Smooth muscle cell (in vitro differentiated cells): ENCODE data around the gene DOCK3. TPM values are rescaled to one million over a fixed set of nuclear protein-coding genes. Genes with fewer than 3 reads are reported as not detected.
"Not testable (repeated sequence)": the region's sequence is repeated elsewhere in the genome, so short reads cannot be mapped to it uniquely, and the experiment has no call there.

Source experiments
- DNase-seq: peaks from one replicate; lab custom pipeline; 2025; ENCODE audit not compliant: unreplicated experiment; lab: John Stamatoyannopoulos, UW
- H2AFZ ChIP-seq: fragments of 200-600 bp; sonication (generic); 2 replicates; pipeline ENCODE4 v1.6.0; 2016; ENCODE audit warnings: antibody characterized with exemption, low read depth, mild to moderate bottlenecking
- H3F3A ChIP-seq: fragments of 200-600 bp; sonication (generic); 2 replicates; pipeline ENCODE4 v1.6.0; 2017; ENCODE audit warnings: antibody characterized with exemption, low read depth
- H3K27ac ChIP-seq: fragments of 200-600 bp; sonication (generic); 2 replicates; pipeline ENCODE4 v1.5.1; 2016; ENCODE audit warnings: low read depth, mild to moderate bottlenecking
- H3K27me3 ChIP-seq: fragments of 200-600 bp; sonication (generic); 2 replicates; pipeline ENCODE4 v1.6.1; 2016; ENCODE audit warnings: low read depth, mild to moderate bottlenecking
- H3K36me3 ChIP-seq: fragments of 200-600 bp; sonication (generic); 2 replicates; pipeline ENCODE4 v1.5.1; 2016; ENCODE audit warnings: low read depth
- H3K4me1 ChIP-seq: fragments of 200-600 bp; sonication (generic); 2 replicates; pipeline ENCODE4 v1.5.1; 2016; ENCODE audit warnings: low read depth
- H3K4me2 ChIP-seq: fragments of 200-600 bp; sonication (generic); 2 replicates; pipeline ENCODE4 v1.6.0; 2016; ENCODE audit warnings: mild to moderate bottlenecking
- H3K4me3 ChIP-seq: fragments of 200-600 bp; sonication (generic); 2 replicates; pipeline ENCODE4 v1.5.1; 2016; ENCODE audit warnings: mild to moderate bottlenecking
- H3K79me2 ChIP-seq: fragments of 200-600 bp; sonication (generic); 2 replicates; pipeline ENCODE4 v1.6.0; 2016; ENCODE audit warnings: low read depth, mild to moderate bottlenecking
- H3K9ac ChIP-seq: fragments of 200-600 bp; sonication (generic); 2 replicates; pipeline ENCODE4 v1.6.0; 2016; ENCODE audit warnings: low read depth
- H3K9me3 ChIP-seq: fragments of 200-600 bp; sonication (generic); replicated peaks from 2 replicates; pipeline ENCODE4 v1.5.1; 2016; ENCODE audit warnings: low read depth
- H4K20me1 ChIP-seq: fragments of 200-600 bp; sonication (generic); 2 replicates; pipeline ENCODE4 v1.6.0; 2016; ENCODE audit warnings: low read depth
- WGBS: methylation state at CpG from one replicate; pipeline ENCODE4 v1.1.7; 2016; ENCODE audit warnings: low lambda C conversion rate; 5-methylcytosine and 5-hydroxymethylcytosine counted together
- polyA plus RNA-seq: library from polyadenylated mRNA; unstranded; fragments of >200 nt; fragmentation: Nextera tagmentation; extraction: Ambion mirVana; gene quantifications from 2 replicates; pipeline ENCODE4 v1.2.1, GENCODE V29; 2016
- total RNA-seq: library from RNA; depleted of rRNA; stranded (reverse); fragments of >200 nt; gene quantifications from 2 replicates; pipeline ENCODE4 v1.2.3, GENCODE V29; 2014
- TF ChIP-seq, protein P1 (sequence below): fragments of 200-600 bp; sonication (generic); IDR thresholded peaks from 2 replicates; pipeline ENCODE4 v1.5.1; 2017; ENCODE audit warnings: borderline replicate concordance, mild to moderate bottlenecking, antibody characterized with exemption; ENCODE audit not compliant: insufficient read depth, poor library complexity, severe bottlenecking

The DOCK3 gene
- total and polyA plus RNA-seq, 2 experiments from 2014 or later, result 0.29 to 2.2 TPM

DNA sequence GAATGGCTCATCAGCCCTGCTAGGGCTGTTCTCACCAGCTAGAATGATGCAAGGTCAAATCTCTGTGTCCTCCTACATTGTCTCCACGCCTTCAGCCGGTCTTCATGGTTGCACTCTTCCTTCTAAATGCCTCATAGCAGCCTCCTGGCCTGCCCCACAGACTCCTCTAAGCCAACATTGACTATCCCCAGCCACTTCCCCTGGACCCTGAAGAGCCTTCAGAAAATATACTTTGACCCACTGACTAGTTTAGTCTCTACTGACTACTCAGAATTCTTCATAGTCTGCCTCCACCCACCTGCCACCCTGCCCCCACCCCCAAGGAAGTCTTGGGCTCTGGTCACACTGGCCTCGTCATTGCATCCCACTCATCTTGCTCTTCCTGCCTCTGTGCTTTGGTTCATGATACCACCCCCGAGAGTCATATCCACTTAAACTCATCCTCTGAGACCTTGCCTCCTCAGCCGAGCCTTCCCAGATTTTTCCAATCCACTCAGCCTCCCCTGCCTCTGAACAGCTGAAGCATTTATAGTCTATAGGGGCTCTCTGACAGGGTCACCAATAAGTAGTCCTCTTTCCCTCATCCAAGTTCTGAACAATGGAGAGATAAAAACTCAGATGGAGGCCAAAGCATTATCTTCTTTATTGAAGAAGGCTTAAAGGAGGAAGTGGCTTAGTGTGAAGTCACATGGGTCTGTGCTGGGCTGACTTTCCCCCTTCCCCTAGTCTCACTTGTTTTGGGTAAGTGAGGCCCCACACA, 9.5 kb upstream of the DOCK3 start:
- no peaks in the 10 kb centered on the region for H3K36me3 ChIP-seq
- no peak overlapping the region for H2AFZ ChIP-seq
- no peak overlapping the region for H3K27ac ChIP-seq
- H3K9ac ChIP-seq, result no peak overlapping the region
- no peaks in the 10 kb centered on the region for H3K27me3 ChIP-seq
- H4K20me1 ChIP-seq, result no peaks in the 10 kb centered on the region
- no peaks in the 10 kb centered on the region for H3F3A ChIP-seq
- TF ChIP-seq, protein P1, sequence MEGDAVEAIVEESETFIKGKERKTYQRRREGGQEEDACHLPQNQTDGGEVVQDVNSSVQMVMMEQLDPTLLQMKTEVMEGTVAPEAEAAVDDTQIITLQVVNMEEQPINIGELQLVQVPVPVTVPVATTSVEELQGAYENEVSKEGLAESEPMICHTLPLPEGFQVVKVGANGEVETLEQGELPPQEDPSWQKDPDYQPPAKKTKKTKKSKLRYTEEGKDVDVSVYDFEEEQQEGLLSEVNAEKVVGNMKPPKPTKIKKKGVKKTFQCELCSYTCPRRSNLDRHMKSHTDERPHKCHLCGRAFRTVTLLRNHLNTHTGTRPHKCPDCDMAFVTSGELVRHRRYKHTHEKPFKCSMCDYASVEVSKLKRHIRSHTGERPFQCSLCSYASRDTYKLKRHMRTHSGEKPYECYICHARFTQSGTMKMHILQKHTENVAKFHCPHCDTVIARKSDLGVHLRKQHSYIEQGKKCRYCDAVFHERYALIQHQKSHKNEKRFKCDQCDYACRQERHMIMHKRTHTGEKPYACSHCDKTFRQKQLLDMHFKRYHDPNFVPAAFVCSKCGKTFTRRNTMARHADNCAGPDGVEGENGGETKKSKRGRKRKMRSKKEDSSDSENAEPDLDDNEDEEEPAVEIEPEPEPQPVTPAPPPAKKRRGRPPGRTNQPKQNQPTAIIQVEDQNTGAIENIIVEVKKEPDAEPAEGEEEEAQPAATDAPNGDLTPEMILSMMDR, result no peak
- no peaks in the 10 kb centered on the region for H3K9me3 ChIP-seq
- H3K4me3 ChIP-seq, result no peak overlapping the region
- no peaks in the 10 kb centered on the region for H3K4me1 ChIP-seq
- DNase-seq, result no peak
- WGBS, result 70% methylated on average over 5 of the region's 5 CpGs
- H3K4me2 ChIP-seq, result no peak overlapping the region
- no peaks in the 10 kb centered on the region for H3K79me2 ChIP-seq

DNA sequence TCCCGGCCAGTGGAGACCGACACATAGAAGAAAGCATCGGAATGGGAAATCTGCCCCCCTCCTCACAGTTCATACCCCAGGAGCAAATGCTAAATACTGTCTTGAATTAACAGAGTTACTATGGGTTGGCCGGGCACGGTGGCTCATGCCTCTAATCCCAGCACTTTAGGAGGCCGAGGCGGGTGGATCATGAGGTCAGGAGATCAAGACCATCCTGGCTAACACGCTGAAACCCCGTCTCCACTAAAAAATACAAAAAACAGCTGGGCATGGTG, 8.9 kb upstream of the DOCK3 start:
- not testable (repeated sequence) for H3K27me3 ChIP-seq, H3K36me3 ChIP-seq, H3K9me3 ChIP-seq, H2AFZ ChIP-seq, DNase-seq, H3K4me3 ChIP-seq, H3K79me2 ChIP-seq, H3F3A ChIP-seq, H3K4me2 ChIP-seq, H3K9ac ChIP-seq, H3K27ac ChIP-seq, H3K4me1 ChIP-seq, H4K20me1 ChIP-seq
- WGBS, result 95% methylated on average over 9 of the region's 9 CpGs

DNA sequence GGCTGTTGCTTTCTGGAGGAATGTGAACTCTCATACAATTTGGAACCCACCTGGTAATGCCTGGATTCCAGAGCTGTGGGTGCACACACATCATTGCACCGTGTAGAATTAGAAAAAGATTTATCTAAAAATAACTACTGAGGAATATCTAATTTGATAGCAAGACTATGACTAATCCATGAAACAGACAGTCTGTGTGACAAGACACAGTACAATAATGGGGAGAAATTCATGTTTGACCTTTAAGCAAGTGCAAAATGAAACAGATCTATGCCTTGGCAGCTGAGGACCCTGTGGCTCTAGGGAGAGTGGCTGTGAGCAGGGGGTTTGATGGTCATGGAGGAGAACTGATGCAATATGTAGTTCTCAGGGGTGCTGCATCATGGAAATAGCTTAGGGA, 7.9 kb upstream of the DOCK3 start:
- DNase-seq, result no peak

DNA sequence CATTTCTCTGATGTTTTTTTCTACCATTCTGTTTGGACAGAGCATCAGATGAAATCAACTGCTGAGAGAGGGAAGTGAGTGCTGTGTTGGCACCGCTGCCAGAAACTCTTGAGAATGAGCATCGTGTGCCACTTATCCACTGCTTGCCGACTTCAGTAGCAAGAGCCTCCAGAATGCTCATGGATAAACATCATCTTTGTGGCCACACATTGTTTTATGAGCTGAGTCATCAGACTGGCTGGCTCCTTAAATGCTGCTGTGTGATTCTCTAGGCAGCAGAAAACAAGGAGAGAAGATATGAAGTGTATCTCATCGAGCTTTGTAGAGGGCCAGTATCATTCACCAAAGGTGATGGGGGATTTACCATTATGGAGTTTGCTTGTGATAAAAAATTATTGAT, 3.4 kb upstream of the DOCK3 start:
- Histone ChIP-seq H3K27me3 (peaks cover 38% of the 10 kb centered on the region), H3K27ac (no peak overlapping the region), H3K9me3 (no peaks in the 10 kb centered on the region), H3K79me2 (no peaks in the 10 kb centered on the region), H3F3A (peaks cover 3% of the 10 kb centered on the region), H2AFZ (no peak overlapping the region), H3K4me3 (no peak overlapping the region), H4K20me1 (no peaks in the 10 kb centered on the region), H3K9ac (no peak overlapping the region), H3K4me2 (peak overlapping the region; percentile 15), H3K4me1 (peaks cover 8% of the 10 kb centered on the region), H3K36me3 (no peaks in the 10 kb centered on the region)
- no peak for DNase-seq
- TF ChIP-seq, protein P1, result no peak
- WGBS, result 11% methylated on average over 4 of the region's 4 CpGs

More for the DNA sequence above, 7.9 kb upstream of the DOCK3 start:
- H3K4me3 ChIP-seq, result no peak overlapping the region
- no peak overlapping the region for H3K27ac ChIP-seq
- no peaks in the 10 kb centered on the region for H3K36me3 ChIP-seq
- H2AFZ ChIP-seq, result no peak overlapping the region
- H3K27me3 ChIP-seq, result no peaks in the 10 kb centered on the region
- H3F3A ChIP-seq, result no peaks in the 10 kb centered on the region
- no peaks in the 10 kb centered on the region for H3K4me1 ChIP-seq
- TF ChIP-seq, protein P1, result no peak
- H3K9me3 ChIP-seq, result no peaks in the 10 kb centered on the region
- WGBS, result 26% methylated on average over 1 of the region's 1 CpG
- H4K20me1 ChIP-seq, result no peaks in the 10 kb centered on the region
- H3K9ac ChIP-seq, result no peak overlapping the region
- H3K4me2 ChIP-seq, result no peak overlapping the region
- H3K79me2 ChIP-seq, result no peaks in the 10 kb centered on the region
